Measurements from ENCODE around the gene DCHS2.
"Not testable (repeated sequence)": the region's sequence is repeated elsewhere in the genome, so short reads cannot be mapped to it uniquely, and the experiment has no call there.

DCHS2 gene

DNA sequence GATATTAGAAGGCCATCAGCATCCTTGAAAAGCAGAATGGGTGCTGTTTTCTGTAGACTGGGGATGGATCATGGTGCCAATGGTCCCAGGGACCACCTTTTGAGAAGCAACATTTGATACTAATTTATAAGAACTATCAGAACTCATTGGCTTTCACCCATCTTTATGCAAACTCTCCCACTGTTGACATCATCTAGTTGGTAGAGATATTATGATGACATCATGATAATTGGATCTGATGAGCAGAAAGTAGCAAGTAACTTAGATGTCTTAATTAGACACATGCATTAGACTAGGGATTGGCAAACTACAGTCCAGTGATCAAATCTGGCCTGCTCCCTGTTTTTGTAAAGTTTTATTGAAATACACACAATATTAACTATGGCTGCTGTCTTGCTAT is 181.0 kb downstream of the DCHS2 start:
- no peak for DNase-seq

GRCh38 chr4:154308207-154308606 is 183.4 kb downstream of the DCHS2 start:
- DNase-seq: no peak

DNA sequence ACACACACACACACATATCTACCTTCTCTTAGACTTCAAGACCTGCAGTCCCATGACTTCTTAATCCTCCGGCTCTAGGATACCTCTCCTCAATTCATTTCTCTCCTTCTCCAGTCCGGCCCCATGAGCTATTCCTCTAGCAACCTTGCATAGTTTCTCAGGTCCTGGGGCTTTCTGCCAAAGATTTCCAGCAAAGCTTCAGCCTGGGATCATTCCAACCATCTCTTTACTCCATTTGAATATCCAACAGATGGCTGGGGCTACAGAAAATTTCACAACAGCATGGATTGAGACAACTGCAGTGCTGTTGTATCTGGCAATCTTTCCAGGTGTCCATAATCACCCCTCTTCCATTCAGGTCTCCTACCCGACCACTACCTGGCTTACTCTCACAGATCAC is 184.1 kb downstream of the DCHS2 start:
- no peak for DNase-seq

DNA sequence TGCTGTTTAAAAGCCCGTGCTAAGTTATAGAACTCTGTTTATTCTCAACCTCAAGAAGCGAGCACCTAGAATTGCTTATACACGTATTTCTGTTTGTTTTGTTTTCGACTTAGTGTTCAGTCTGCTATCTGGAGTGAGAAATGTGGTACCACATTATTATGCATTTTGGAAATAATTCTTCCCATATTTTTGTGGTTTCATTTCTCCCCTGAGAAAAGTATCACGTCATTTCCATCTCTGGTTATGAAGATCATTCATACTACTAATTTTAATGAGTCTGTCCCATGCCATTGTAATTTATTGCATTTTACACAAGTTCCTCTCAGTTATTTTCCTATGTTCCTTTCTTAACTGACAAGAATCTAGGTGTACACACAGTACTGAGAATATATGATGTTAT is 186.0 kb downstream of the DCHS2 start:
- DNase-seq: no peak

DNA sequence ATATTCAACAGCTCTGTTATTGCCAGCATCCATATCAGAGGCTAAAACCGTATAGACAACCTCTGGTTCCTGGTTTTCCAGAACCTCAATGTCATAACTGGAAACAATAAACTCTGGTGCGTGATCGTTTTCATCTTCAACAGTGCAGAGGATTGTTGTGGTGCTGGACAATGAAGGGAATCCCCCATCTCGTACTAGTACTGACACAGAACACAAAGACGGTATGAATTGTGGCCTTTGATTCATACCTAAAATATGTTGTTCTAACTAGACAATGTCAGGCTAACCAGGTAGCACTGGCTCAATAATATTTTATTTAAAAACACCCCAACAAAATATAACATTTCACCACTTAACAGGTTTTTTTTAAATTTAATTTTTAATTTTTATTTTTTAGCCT is 186.9 kb downstream of the DCHS2 start:
- DNase-seq: no peak

DNA sequence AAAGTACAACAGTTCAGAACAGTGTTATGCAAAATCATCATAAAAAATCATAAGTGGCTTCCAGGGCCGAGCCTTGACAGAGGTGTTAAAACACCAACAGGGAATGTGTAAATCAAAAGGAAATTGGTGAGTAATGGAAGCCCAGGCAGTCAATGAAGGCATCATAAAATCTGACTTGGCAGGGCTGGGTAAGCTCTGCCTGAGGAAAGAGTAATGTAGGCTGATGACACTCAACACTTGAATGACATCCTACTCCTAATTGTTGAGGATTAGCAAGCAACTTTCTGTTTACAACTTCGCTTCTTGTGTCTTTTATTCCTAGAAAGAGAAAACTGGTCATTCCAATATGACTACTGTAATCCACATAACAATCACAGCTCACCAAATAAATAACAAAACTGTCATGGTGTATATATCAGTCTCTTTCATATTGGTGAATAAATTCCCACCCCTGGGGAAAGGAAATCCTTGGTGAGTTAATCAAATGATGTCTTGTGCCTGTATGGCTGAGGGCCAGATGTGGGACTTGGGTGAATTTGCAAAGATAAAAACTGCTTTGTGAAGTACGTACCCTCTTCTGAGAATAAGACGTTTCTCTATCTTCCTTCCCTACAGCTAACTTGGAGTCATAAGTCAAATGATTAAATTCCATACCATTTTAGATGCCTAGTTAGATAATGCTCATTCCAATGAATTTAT is 196.8 kb downstream of the DCHS2 start:
- no peak for DNase-seq

DNA sequence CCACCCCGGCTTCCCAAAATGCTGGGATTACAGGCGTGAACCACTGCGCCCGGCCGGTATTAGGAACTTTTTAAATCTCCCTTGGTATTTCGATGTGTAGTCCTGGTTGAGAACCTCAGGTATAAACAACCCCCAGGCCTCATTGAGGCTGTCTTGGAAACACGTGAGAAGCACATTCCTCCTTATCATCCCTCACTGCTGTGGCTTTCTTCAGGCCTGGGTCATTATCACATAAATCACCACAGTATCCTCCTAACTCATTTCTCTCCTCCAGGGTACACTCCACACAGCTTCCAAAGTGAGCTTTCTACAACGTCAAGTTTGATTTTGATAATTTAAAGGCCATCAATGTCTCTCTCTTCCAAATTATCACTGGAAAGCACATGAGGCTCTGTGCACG is 198.2 kb downstream of the DCHS2 start:
- no peak for DNase-seq

GRCh38 chr4:154292589-154292988 is 199.0 kb downstream of the DCHS2 start:
- DNase-seq: no peak

GRCh38 chr4:154277172-154277571 is 214.4 kb downstream of the DCHS2 start:
- no peak for DNase-seq

GRCh38 chr4:154276496-154276895 is 215.1 kb downstream of the DCHS2 start:
- DNase-seq: no peak

GRCh38 chr4:154254999-154255398 is 236.6 kb downstream of the DCHS2 start:
- DNase-seq: no peak

GRCh38 chr4:154234576-154234975 is 257.0 kb downstream of the DCHS2 start:
- DNase-seq: no peak

- DNase-seq: no peak
These were observed 259.7 kb downstream of the DCHS2 start for GRCh38 chr4:154231806-154232478.

GRCh38 chr4:154230723-154231122 is 260.9 kb downstream of the DCHS2 start:
- DNase-seq: no peak

DNA sequence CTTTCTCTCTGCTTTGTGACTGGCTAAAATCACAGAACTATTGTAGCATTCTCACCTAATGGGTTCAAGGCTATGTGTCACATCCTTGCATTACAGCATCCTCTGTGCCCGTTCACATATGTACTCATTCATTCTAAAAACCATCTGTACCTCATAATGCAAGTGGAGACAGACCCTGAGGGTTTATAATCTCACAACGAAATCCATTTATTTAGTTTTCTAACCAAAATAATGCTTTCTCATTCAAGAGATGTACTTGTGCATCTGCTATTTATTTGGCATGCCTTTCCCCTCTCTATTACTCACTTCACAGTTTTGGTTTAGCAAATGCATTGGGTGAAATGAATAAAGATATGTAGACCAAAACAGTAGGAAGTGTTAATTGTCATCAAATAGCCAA is 261.5 kb downstream of the DCHS2 start:
- DNase-seq: no peak

DNA sequence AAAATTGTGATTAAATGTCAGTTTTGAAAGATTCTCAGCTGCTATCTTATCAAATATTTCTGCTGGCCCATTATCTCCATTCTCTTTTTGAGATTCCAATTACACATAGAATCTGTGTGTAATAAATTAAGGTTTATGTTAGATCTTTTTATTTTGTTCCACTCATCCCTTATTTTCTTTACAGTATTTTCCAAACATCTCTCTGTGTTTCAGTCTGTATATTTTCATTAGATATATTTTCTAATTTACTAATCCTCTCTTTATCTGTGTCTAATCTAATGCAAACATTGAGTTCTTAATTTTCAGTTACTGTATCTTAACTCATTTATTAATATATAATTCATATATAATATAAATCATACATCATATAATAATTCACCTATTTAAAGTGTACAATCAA is 268.7 kb downstream of the DCHS2 start:
- DNase-seq: no peak

DNA sequence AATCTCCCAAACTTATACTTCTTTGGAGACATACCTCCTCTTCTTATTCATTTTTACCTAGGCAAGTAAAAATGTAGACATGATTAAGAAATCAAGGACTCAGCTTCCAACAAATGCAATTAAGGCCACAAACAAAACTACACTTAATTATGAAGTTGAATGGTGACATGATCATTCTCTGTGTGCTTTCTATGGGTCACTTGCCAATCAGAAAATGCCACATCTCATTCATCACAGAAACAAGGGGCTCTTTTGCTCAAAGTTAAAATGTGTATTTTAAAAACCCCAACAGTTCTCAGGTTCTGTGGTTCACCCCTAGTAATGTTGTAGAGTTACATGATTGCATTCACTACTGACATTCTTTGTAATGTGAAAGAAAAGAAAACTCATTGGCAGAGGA is 273.5 kb downstream of the DCHS2 start:
- no peak for DNase-seq

- not testable (repeated sequence) for DNase-seq
These were observed 274.2 kb downstream of the DCHS2 start for GRCh38 chr4:154217384-154217783.

GRCh38 chr4:154211506-154211905 is 280.1 kb downstream of the DCHS2 start:
- no peak for DNase-seq

GRCh38 chr4:154208424-154208823 is 283.2 kb downstream of the DCHS2 start:
- DNase-seq: no peak

DNA sequence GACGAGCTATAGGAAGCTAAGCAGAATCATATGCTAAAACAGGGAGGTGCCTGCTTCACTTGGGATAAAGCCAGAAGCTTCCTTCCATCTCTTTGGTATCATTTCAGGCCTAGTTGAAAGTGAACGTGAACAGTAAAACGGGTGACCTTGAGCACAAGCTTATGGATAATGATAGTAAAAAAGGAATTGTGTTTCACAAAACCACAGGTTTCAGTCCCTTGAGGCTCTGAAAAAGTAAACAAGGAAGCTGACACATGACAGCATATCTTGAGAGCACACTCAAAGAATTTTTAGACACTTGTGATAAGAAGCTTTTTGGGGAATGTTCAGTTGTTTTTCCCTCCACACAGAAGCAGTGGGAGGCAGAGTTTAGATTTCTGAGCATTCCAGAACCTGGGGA is 286.1 kb downstream of the DCHS2 start:
- DNase-seq: no peak

- no peak for DNase-seq
These were observed 296.9 kb downstream of the DCHS2 start for GRCh38 chr4:154194649-154195048.

DNA sequence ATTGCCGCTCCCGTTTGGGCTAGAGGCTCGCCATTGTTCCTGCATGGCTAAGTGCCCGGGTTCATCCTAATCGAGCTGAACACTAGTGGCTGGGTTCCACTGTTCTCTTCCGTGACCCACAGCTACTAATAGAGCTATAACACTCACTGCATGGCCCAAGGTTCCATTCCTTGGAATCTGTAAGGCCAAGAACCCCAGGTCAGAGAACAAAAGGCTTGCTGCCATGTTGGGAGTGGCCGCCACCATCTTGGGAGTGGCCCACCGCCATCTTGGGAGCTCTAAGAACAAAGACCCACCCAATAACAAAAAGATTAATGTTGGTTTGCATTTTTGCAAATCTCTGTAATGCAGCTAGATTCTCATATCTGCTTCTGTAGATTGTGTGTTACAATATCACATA is 299.0 kb downstream of the DCHS2 start:
- no peak for DNase-seq

GRCh38 chr4:154189346-154189745 is 302.3 kb downstream of the DCHS2 start:
- no peak for DNase-seq

GRCh38 chr4:154186888-154187287 is 304.7 kb downstream of the DCHS2 start:
- no peak for DNase-seq
